Pons (tissue), 1 donor: Measurements from ENCODE around the gene AGPAT1.
"Not testable (repeated sequence)": the region's sequence is repeated elsewhere in the genome, so short reads cannot be mapped to it uniquely, and the experiment has no call there.

ENCODE experiments used
- DNase-seq: peaks from one replicate; pipeline ENCODE4 v3.0.0-alpha.2; 2016; ENCODE audit warnings: low spot score

The AGPAT1 gene, protein sequence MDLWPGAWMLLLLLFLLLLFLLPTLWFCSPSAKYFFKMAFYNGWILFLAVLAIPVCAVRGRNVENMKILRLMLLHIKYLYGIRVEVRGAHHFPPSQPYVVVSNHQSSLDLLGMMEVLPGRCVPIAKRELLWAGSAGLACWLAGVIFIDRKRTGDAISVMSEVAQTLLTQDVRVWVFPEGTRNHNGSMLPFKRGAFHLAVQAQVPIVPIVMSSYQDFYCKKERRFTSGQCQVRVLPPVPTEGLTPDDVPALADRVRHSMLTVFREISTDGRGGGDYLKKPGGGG

DNA sequence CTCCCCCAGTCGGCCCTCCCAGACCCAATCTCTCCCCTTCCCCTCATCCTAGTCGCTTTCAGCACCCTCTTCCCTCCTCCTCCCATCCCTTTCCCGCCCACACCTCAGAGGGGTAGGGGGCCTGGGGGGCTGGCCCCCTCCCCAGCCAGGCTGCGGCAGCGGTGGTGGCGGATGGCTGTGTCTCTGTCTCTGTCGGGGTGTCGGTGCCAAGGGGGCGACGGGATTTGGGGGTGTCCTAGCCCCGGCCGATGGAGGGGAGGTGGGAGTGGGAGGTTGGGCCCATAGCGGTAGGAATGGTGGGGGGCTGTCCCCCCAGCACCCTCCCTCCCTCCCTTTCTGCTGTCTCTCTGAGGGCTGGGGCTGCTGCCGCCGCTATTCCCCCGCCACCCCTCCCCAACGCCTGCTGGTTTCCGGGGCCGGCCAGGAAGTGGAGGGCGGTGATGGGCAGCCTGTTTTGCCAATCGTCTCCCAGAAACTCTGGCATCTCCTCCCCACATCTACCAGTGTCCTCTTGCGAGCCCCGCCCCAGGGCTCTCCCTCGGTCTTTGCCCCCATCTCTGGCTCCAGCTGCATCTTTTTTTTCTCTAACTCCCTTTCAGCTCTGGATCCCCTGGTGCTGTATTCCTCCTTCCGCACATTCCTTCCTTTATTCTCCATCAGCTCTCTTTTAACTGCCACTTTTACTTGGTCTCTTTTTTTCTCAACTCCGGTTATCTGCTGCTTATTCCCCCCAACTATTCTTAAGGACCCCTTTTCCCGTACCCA is at the start of gene AGPAT1:
Gene AGPAT1 (minus strand): TSS at position 374 of the 765 bp plus-strand sequence. CDS start 4,588 bp downstream, outside the sequence.
- peak; percentile 98 for DNase-seq

DNA sequence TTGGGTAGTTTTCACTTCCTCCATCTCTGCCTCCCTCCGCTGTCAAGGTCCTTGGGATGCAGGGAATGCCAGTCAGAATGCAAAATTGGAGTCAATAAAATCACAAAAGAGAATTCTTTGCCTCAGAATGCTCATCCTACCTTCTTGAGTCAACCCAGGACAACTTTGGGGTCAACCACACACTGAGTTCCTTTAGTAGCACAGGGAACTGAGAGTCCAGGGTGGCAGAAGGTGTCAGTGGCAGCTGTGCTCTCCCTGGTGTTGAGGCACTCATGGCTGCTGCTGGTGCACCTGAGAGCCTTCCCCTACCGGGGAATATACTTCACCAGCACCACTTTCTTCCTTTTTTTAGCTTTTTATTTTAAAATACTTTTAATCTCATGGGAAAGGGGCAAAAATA is 48.8 kb upstream of the AGPAT1 start:
- no peak for DNase-seq

DNA sequence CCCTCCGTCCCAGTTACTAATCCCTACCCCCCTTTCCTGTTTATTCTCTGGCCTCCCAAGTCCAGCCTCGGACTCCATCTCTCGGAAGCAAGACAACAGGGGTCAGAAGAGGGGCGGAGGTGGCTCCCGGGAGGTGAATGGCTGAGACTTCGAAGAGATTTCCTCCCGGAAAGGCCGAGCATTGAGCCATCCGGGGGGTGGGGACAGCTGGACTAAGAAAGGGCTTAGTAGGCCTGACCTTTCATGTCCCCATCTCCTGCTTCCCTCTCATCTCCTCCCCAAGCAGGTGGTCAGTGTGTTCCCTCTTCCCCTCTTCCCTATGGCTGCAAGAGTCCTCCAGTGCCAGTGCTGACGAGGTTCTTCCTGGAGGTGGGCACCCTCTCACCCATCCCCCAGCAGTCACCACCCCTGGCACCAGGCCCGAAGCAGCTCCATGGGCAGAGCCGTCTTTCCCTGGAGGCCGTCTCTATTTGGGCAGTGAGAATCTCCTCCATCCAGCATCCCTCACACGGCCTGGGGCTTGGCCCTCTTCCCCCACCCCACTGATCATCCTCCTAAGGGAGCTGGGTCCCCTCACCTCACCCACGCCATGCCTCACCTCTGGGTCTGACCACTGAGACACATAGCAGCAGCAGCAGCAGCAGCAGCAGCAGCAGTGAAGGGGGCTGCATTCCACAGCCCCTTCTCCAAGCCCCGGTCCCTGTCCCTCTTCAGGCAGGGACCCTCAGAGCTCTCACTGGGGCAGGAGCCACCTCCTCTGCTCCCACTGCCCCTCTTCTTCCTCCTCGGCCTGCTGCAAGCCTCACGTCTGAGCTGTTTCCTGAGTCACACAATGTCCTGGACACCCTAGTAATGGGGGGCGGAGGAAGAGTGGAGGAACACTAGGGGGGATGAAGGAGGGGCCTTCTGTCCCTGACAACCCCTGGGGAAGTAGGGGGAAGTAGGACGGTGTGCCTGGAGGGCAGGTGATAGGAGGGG is 47.7 kb upstream of the AGPAT1 start, which contains the start of gene NOTCH4:
Gene NOTCH4 (minus strand): TSS at position 810 of the 978 bp plus-strand sequence. CDS start 139 bp downstream, at position 671.
- DNase-seq, result no peak

DNA sequence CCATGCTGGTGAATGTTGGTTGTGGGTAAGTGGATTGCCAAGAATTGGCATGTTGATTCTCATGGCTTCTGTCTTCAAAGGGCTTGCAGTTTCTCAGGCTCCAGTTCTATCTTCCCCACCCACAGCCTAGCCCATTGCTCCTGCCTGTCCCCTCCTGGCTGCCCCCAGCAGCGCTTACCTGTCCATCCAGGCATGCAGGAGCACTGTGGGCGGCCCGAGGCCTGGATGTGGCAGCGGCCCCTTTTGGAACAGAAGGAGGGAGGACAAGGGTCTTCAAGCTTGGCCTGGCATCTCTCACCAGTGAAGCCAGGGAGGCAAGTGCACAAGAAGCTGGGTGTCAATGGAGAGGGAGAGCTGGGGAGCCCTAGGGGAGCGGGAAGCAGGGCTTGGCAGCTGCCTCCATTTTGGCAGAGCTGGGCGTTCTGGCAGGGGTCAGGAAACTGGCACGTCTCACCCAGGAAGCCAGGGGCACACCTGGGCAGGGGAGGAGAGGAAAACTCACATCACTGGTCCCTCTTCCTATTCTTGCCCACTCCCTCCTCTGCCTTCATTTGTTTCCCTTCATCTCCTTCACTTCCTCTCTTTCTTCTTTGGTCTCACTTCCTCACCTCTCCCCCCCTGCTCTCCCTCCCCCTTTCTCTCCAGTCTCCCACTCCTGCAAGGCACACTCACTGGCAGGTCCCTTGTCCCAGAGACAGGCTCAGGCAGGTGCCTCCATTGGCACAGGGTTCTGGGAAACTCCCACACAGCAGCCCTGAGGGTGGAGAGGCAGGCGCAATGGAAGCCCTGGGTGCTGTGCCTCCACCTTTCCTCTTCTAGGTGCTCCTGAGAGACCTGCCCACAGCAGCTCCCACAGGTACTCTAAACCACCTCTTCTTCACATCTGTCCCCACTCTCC is 46.7 kb upstream of the AGPAT1 start:
- DNase-seq, result no peak

DNA sequence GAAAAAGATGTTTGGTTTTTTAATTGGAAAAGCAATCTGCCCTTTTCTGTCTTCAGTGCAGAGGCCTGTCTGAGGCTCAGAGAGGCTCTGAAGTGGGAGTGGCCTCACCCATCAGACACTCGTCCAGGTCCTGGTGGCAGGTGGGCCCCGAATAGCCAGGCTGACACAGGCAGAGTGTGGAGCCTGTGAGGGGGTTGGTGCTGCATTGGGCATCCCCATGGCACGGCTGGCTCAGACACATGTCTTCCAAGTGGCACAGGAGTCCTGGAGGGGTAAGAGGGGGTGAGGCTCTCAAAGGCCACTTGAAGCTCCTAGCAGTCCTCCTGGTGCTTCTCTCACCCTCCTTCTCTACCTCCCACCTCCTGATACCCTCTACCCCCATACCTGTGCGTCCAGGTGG is 44.1 kb upstream of the AGPAT1 start:
- DNase-seq, result no peak

DNA sequence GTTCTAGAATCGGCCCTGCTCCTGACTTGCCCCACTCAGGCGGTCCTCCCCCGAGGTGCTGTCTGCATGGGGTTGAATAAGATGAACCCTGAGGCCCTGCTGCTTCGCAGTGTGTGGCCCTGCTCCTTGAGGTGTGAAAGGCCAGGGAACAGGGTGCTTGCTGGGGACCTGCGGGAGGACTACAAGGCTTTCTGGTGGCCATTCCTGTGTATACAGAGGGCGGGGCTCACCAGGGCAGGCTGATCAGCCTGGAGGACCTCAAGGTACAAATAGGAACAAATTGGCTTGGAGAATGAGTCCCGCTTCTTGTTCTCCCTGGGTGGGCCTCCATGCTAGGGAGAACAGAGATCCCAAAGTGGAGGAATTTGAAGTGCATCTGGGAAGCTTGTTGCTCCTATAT is 42.3 kb upstream of the AGPAT1 start:
- no peak for DNase-seq

DNA sequence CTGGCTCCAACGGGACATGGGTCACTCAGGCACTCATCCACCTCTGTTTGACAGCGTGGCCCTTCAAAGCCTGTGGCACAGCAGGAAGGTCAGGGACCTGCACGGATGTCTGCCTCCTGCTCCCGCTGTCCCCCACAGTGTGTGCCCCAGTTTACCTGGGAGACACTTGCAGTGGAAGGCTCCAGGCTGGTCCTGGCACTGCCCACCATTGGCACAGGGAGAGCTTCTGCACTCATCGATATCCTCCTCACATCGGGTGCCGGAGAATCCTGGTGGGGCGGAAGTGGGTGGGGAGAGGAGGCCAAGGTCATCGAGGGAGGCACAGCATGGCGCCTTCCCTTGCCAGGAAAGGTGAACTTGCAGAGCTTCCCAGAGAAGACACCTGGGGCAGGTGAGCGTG is 41.1 kb upstream of the AGPAT1 start:
- DNase-seq, result no peak

DNA sequence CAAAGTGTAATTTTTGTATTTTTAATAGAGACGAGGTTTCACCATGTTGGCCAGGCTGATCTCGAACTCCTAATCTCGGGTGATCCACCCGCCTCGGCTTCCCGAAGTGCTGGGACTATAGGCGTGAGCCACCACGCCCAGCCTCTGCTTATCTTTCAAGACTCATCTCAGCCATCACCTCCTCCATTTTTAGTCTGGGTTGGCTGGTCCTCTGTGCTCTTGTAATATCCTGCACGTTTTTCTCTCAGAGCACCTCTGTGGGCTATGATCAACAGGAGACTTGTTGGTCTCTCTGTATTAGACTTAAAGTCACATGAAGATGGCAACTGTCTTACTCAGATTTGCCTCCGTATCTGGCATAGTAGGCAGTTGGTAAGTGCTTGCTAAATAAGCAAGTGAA is 40.4 kb upstream of the AGPAT1 start:
- DNase-seq, result no peak

DNA sequence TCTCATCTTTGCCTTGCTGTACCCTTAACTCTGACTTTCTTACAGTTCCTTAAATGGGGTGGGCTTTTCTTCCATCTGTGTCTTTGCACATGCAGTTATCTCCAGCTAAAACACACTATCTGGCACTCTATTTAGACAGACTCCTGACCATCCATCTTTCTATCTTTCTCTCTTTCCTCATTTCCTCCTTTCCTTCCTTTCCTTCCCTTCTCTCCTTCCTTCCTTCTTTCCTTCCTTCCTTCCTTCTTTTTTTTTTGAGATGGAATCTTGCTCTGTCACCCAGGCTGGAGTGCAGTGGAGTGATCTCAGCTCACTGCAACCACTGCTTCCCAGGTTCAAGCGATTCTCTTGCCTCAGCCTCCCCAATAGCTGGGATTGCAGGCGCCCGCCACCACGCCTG is 39.7 kb upstream of the AGPAT1 start:
- no peak for DNase-seq

DNA sequence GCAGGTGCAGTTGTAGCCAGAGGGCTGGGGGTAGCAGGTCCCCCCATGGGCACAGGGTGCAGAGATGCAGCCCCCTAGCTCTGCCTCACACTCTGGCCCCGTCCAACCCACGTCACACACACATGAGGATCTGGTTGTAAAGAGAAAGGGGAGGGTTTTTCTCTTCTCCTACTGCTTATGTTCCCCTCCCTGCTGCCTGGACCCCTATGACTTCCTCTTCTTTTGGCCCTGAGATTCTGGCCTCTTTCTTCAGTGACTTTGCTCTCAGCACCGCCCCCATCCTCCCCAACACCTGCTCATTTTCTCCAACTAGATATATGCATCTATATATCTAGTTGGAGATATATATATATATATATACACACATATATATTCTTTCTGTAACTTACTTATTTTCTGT is 38.2 kb upstream of the AGPAT1 start:
- no peak for DNase-seq

DNA sequence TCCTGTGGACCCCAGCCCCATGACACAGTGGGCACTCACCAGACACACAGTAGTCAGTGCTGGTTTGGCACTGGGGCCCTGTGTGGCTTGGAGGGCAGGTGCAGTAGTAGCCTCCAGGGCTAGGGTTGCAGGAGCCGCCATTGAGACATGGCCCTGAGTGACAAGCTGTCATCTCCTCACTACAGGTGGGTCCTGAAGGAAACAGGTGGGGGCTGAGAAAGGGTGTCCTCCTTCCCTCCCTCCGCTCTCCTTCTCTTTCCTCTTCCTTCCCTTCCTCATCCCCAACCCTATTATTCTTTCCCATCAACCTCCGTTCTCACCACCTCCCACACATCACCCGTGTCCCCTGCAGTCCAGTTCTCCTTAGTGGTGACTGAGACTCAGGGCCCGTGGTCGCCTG is 37.8 kb upstream of the AGPAT1 start:
- DNase-seq, result no peak

DNA sequence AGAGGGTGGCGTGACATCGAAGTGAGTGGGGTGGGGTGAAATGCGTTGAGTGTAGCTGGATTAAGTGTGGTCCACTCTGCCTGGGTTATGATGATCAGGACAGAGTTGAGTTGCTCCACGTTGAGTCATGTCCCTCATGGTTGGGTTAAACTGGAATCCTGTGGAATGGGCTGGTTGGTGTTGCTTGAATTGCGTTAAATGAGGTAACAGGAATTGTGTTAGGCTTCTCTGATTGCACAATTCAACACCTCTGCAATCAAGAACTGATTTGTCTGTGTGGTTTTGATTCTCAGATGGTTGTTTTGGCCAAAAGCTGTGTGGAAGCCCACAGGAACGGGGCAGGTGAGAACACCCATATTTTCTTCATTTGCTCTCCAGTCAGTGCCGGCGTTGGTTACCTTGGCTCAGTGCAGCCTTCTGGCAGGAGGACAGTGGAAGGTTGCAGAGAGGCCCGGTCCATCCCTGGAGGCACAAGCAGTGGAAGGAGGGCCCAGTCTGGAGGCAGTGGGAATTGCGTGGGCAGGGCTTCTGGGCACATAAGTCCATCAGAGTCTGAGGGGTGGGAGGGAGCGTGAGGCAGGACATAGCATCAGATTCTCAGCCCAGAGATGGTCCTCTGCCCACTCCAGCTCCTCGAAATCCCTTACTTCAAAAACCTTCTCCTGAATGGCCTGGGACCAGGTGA is 36.3 kb upstream of the AGPAT1 start:
- no peak for DNase-seq

DNA sequence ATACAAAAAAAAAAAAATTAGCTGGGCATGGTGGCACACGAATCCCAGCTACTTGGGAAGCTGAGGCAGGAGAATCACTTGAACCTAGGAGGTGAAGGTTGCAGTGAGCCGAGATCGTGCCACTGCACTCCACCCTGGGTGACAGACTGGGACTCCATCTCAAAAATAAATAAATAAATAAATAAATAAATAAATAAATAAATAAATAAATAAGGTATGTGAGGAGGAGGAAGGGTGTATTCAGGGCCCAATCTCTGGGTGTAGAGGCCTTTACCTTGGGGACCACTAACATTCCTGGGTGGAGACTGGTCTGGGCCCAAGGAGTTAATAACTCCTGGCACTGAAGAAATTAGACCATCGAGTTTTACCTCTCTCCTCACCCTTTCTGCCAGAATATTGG is 35.5 kb upstream of the AGPAT1 start:
- DNase-seq, result not testable (repeated sequence)

DNA sequence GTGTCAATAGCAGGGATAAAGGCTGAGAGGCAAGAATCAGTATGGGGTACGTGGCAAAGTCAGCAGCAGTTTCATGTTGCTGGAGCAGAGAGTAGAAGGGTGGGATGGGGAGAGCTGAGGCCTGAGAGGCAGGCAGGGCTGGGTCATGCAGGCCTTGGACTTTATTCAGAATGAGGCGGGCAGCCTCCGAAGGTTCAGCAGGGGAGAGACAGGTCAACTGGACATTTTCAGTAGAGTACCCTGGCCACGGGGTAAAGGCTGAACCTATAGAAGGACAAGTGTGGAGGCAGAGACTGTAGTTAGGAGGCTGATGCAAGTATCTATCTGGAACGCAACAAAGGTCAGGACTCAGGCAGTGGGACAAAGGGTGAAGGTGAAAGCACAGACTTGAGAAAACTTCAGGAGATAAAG is 34.3 kb upstream of the AGPAT1 start:
- no peak for DNase-seq

DNA sequence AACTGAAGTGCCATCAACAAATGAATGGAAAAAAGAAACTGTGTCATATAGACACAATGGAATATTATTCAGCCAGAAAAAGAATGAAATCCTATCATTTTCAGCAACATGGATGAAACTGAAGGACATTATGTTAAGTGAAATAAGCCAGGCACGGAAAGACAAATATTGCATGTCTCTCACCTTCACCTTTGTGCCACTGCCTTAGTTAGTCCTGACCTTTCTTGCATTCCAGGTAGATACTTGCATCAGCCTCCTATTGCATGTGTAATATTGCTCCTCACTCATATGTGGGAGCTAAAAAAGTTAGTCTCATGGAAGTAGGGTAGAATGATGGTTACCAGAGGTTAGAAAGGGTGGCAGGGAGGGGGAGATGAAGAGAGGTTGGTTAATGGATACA is 33.1 kb upstream of the AGPAT1 start:
- DNase-seq, result no peak

DNA sequence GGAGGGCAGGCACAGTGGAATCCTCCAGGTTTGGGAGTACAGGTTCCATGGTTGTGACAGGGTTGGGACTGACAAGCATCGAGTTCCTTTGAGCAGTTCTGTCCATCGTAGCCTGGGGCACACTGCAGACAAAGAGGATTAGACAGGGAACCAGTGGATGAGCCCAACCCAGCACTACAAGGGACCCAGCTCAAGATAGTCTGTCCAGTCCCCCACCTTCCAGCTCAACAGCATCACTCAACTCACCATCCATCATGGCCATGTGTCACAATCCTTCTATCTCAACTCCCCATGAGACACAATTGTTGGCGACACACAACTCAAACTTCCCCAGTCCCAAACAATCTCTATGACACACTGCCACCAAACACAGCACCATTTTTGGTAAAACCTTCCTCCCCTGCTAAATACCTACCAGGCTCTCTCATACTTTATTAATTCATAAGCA is 28.4 kb upstream of the AGPAT1 start:
- no peak for DNase-seq

DNA sequence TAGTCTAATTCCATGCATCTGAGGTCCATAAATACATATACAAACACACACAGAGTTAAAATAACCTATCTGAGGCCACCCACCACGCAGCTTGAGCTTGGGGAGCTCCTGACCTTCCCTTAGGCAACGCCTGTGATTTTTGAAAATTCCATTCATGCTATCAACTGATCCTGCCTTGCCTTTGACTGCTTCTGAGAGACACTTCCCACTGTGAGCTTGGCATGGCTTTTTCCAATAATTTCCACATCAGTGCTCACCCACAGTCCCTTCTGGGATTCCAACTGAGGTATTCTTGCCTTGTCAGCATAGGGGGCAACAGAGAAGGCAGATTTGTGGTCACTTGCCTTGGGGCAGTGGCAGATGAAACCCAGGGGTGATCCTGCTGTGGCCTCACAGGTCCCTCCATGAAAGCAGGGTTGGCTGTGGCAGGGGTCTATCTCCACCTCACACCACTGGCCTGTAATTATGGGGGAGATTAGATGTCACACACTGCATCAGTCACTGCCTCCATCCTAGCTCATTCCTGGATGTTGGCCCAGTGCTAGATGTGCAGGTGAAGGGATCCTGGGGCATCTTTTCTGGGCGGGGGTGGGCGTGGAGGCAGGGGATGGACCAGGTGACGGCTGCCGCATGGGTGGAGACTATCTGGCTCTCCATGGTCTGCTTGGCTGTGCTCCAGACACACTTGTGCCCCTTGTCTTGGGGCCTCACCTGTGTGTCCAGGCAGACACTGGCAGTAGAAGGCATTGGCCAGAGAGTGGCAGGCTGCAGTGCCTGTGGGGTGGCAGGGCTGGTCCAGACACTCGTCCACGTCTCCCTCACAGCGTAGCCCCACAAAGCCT is 27.8 kb upstream of the AGPAT1 start:
- no peak for DNase-seq

DNA sequence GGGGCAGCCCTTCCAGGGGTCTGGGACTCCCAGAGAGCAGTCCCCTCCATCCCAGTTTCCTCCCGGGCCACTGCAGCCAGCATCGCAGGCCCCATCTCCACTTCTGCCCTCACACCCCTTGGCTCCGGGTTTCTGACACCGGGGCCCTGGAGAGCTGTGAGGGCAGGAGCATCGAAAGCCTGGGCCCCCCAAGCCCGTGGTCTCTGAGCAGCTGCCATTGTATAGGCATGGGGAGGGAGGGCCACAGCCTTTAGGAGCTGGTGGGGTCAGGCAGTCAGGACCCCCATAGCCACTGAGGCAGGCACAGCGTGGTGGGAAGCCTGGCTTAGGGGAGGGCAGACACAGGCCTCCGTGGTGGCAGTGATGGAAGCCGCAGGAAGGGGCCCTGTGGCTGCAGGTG is 26.3 kb upstream of the AGPAT1 start:
- no peak for DNase-seq

DNA sequence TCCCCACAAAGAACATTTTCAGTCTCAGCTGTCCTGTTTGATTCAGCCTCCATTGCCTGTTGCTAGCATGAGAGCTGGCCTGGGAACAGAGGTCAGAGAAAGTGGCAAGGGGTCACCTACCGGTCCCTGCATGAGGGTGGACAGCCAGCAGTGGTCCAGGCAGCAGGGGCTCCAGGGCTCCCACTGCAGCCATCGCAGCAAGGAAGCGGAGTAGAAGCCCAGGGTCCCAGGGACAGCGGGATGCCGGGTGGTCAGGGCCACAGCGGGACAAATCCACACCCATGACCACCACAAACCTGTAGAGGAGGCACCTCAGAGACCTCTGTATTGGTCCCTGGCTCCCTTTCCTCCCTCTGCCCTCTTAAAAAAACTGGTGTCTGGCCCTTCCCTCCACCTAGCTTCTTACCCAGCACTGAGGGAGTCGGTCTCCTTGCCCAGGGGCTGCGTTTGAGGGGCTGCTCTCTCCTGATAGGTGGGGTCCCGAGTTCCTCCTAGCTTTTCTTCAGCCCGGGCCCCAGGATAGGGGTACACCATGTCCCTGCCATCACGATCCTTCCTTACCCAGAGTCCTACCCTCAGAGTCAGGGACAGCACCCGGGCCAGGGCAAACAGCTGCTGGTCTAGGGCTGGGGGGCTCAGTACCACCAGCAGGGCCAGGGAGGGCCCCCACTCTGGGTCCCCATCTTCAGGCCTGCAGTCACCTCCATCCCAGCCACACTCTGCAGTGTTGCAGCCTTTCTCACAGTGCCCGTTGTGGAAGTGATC is 25.0 kb upstream of the AGPAT1 start:
- DNase-seq, result no peak
